Smooth muscle cell of the brain vasculature (primary cell): ENCODE results near the gene PHF2.
"Not testable (repeated sequence)": the region's sequence is repeated elsewhere in the genome, so short reads cannot be mapped to it uniquely, and the experiment has no call there.

Source experiments
- DNase-seq: peaks from one replicate; pipeline ENCODE4 v3.0.0-alpha.2; 2012; ENCODE audit warnings: low read depth, low spot score

PHF2 gene

GRCh38 chr9:93665637-93666438 lies 89.5 kb downstream of the PHF2 start:
- DNase-seq = no peak

GRCh38 chr9:93666439-93666784 lies 90.0 kb downstream of the PHF2 start:
- not testable (repeated sequence) for DNase-seq

GRCh38 chr9:93667006-93667405 lies 90.6 kb downstream of the PHF2 start:
- DNase-seq = no peak

- no peak for DNase-seq
Measured at GRCh38 chr9:93667627-93668026, 91.2 kb downstream of the PHF2 start.

GRCh38 chr9:93668261-93668871 lies 92.0 kb downstream of the PHF2 start:
- no peak for DNase-seq

GRCh38 chr9:93669116-93669957 lies 93.0 kb downstream of the PHF2 start:
- DNase-seq = no peak

GRCh38 chr9:93669958-93670207 lies 93.5 kb downstream of the PHF2 start:
- no peak for DNase-seq

GRCh38 chr9:93670208-93671019 lies 94.0 kb downstream of the PHF2 start:
- DNase-seq = no peak

- no peak for DNase-seq
Measured at GRCh38 chr9:93671020-93671338, 94.6 kb downstream of the PHF2 start.

- not testable (repeated sequence) for DNase-seq
Measured at GRCh38 chr9:93672330-93673020, 96.1 kb downstream of the PHF2 start.

GRCh38 chr9:93673021-93673838 lies 96.8 kb downstream of the PHF2 start:
- DNase-seq = no peak

- no peak for DNase-seq
Measured at GRCh38 chr9:93673839-93674334, 97.5 kb downstream of the PHF2 start.

- DNase-seq = no peak
Measured at GRCh38 chr9:93674580-93675335, 98.4 kb downstream of the PHF2 start.

- DNase-seq = no peak
Measured at GRCh38 chr9:93675336-93676150, 99.2 kb downstream of the PHF2 start.

- no peak for DNase-seq
Measured at GRCh38 chr9:93676310-93677047, 100.1 kb downstream of the PHF2 start.

GRCh38 chr9:93677048-93677571 lies 100.7 kb downstream of the PHF2 start:
- DNase-seq = no peak

- DNase-seq = no peak
Measured at GRCh38 chr9:93677641-93678136, 101.3 kb downstream of the PHF2 start.
